Right lobe of liver (tissue), 6 donors: ENCODE measurements around the gene KLK7. TPM values are rescaled to one million over a fixed set of nuclear protein-coding genes. Genes with fewer than 3 reads are reported as not detected.

Source experiments
- ATAC-seq, 4 donors: fragments of 200-7000 bp; cut with Tn5 transposase; one replicate each; pipeline ENCODE4 v1.9.1; 2020; ENCODE audit warnings: mild to moderate bottlenecking in 4 of 4, moderate library complexity in 4 of 4
- DNase-seq, 3 donors: peaks; one replicate each; pipeline ENCODE4 v3.0.0-alpha.2; 2020
- H3K27ac ChIP-seq, 3 donors: fragments of 200-600 bp; one replicate each; pipeline ENCODE4 v1.8.0; 2022
- H3K27me3 ChIP-seq, 2 donors: fragments of 200-600 bp; one replicate each; pipeline ENCODE4 v1.8.0; 2022
- H3K36me3 ChIP-seq, 4 donors: fragments of 200-600 bp; sonication (generic) in 1 of 4; one replicate each; pipeline versions ENCODE4 v1.5.1 to v1.8.0; 2017 to 2022; ENCODE audit warnings: control low read depth in 1 of 4
- H3K4me1 ChIP-seq, 4 donors: fragments of 200-600 bp; sonication (generic) in 1 of 4; one replicate each; pipeline versions ENCODE4 v1.5.1 to v1.8.0; 2017 to 2022; ENCODE audit warnings: control low read depth in 1 of 4
- H3K4me3 ChIP-seq, 3 donors: fragments of 200-600 bp; one replicate each; pipeline ENCODE4 v1.8.0; 2022
- H3K9me3 ChIP-seq, 4 donors: fragments of 200-600 bp; sonication (generic) in 1 of 4; one replicate each; pipeline versions ENCODE4 v1.5.1 to v1.8.0; 2017 to 2022; ENCODE audit warnings: control low read depth in 1 of 4
- CTCF ChIP-seq, 4 donors: fragments of 200-600 bp in 3 of 4; fragments of 450-650 bp in 1 of 4; IDR thresholded peaks; one replicate each; pipeline versions ENCODE4 v1.5.1 to v1.8.0; 2016 to 2022; ENCODE audit warnings: antibody characterized with exemption in 4 of 4, mild to moderate bottlenecking in 2 of 4
- POLR2A ChIP-seq: fragments of 450-650 bp; IDR thresholded peaks from one replicate; pipeline ENCODE4 v1.6.1; 2017; ENCODE audit warnings: antibody characterized with exemption, mild to moderate bottlenecking
- WGBS: methylation state at CpG from one replicate; pipeline ENCODE4 v1.1.6; 2018; ENCODE audit warnings: low coverage, low lambda C conversion rate; ENCODE audit not compliant: insufficient coverage; ENCODE audit errors: missing lambda C conversion rate; 5-methylcytosine and 5-hydroxymethylcytosine counted together
- intact Hi-C, 2 donors: fragments of 100-400 bp; cut with DNase I; formaldehyde crosslinking; loops; one replicate each; pipeline versions ENCODE4 v1.11.2 to v1.14.1; 2022
- total RNA-seq, 6 experiments: library from RNA; depleted of rRNA in 2 of 6; stranded (reverse); fragments of >200 nt in 2 of 6; fragmentation: NEBNext Ultra II Directional in 3 of 6; extraction: Animal tissue kit (Norgen Biotek cat#: 25700) in 3 of 6; gene quantifications; one replicate each; pipeline versions ENCODE4 v1.1.0 to v1.2.4, GENCODE V29; 2016 to 2023
- donor health status: DM: no; HTN: yes; CAD: no.
- donor health status: DM: no; HTN: no; CAD: no.
- donor health status: DM: no; HTN: no; CAD: no.
- donor health status: DM: no; HTN: yes; CAD: no.
- donor health status: DM: no; HTN: yes; CAD: no.

KLK7 gene
- total RNA-seq, 6 experiments from 2014 or later: not detected

DNA sequence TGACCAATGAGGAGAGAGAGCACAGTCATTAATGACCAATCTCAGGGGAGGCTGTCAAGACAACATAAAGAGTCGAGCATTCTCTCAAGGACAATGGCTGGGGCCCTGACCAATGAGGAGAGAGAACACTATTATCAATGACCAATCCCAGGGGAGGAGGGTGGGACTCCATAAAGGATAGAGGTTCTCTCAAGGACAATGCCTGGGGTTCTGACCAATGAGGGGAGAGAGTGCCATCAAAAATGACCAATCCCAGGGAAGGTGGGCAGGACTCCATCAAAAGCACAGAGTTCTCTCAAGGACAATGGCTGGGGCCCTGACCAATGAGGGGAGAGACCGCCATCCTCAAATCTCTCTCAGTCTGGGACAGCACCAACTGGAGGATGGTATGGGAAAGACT, 46.0 kb upstream of the KLK7 start:
- TF ChIP-seq CTCF (IDR thresholded peaks at IDR 0.05): no peak
- no peak for TF ChIP-seq POLR2A
- Histone ChIP-seq H3K27ac (no peak overlapping the region), H3K4me3 (no peak overlapping the region), H3K36me3 (no peaks in the 10 kb centered on the region), H3K9me3 (no peaks in the 10 kb centered on the region), H3K4me1 (no peaks in the 10 kb centered on the region), H3K27me3 (no peaks in the 10 kb centered on the region)
- 40% methylated on average over 1 of the region's 2 CpGs for WGBS
- ATAC-seq: no peak
- no peak for DNase-seq
- intact Hi-C loops: no loop called here

- intact Hi-C loops: no loop called here
Observed at GRCh38 chr19:51027873-51028272, 44.2 kb upstream of the KLK7 start.

GRCh38 chr19:51027126-51027806, 43.5 kb upstream of the KLK7 start:
- Histone ChIP-seq H3K27me3 (no peaks in the 10 kb centered on the region), H3K27ac (no peak overlapping the region), H3K9me3 (no peaks in the 10 kb centered on the region), H3K4me1 (no peaks in the 10 kb centered on the region), H3K4me3 (no peak overlapping the region), H3K36me3 (no peaks in the 10 kb centered on the region)
- WGBS: 34% methylated on average over 10 of the region's 14 CpGs
- intact Hi-C loops: no loop called here
- TF ChIP-seq CTCF (IDR thresholded peaks at IDR 0.05): no peak
- no peak for TF ChIP-seq POLR2A
- DNase-seq (no peak), ATAC-seq (no peak)

More at GRCh38 chr19:51027873-51028272, 44.2 kb upstream of the KLK7 start:
- Histone ChIP-seq H3K27me3 (no peaks in the 10 kb centered on the region), H3K36me3 (no peaks in the 10 kb centered on the region), H3K4me3 (no peak overlapping the region), H3K4me1 (no peaks in the 10 kb centered on the region), H3K9me3 (no peaks in the 10 kb centered on the region), H3K27ac (no peak overlapping the region)
- ATAC-seq (no peak), DNase-seq (no peak)
- TF ChIP-seq CTCF (IDR thresholded peaks at IDR 0.05) (no peak), POLR2A (no peak)
- 28% methylated on average over 5 of the region's 5 CpGs for WGBS

DNA sequence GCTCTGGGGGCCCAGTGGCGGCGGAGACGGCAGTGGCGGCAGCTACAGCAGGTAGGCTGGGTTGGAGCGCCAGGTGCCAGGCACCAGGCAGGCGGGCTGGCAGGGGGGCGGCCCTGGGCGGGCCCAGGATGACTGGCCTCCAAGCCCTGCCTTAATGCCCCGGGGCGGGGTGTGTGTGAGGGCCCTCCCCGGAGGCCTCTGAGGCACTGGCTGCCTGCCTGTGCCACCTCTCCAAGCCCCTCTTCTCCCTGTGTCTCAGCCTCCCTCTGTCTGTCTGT, 42.8 kb upstream of the KLK7 start, which contains the start of gene KLK11:
TSS of gene KLK11 (minus strand) at position 63 of the 278 bp plus-strand sequence. CDS start 985 bp downstream, outside the sequence.
- no peak within 1 kb of the TSS for H3K27ac ChIP-seq
- no peaks in the 10 kb centered on the region for H3K27me3 ChIP-seq
- DNase-seq (no peak), ATAC-seq (peak in 1 of 4 donors; percentile 24)
- H3K36me3 ChIP-seq: no peaks in the 10 kb centered on the region
- intact Hi-C loops: no loop called here
- H3K9me3 ChIP-seq: no peaks in the 10 kb centered on the region
- H3K4me3 ChIP-seq: no peak within 1 kb of the TSS
- no peaks in the 10 kb centered on the region for H3K4me1 ChIP-seq
- TF ChIP-seq CTCF (IDR thresholded peaks at IDR 0.05) (no peak), POLR2A (no peak)
- no CpG with 5 or more reads among the region's 11 CpGs for WGBS
